HEK293 (cell line): ENCODE data around the gene NYNRIN.

Experiments used
- BCL11B ChIP-seq: fragments of 450-650 bp; formaldehyde crosslinking; IDR thresholded peaks from 2 replicates; pipeline ENCODE4 v1.5.1; 2016; ENCODE audit warnings: low read depth, missing biosample characterization, missing genetic modification characterization
- OSR2 ChIP-seq: fragments of 450-650 bp; formaldehyde crosslinking; IDR thresholded peaks from 2 replicates; pipeline ENCODE4 v1.5.1; 2016; ENCODE audit warnings: missing biosample characterization, missing genetic modification characterization
- RBAK ChIP-seq: fragments of 450-650 bp; formaldehyde crosslinking; IDR thresholded peaks from 2 replicates; pipeline ENCODE4 v1.5.1; 2016; ENCODE audit warnings: missing biosample characterization, missing genetic modification characterization
- YY1 ChIP-seq: fragments of 450-650 bp; formaldehyde crosslinking; IDR thresholded peaks from 2 replicates; pipeline ENCODE4 v1.5.1; 2018; ENCODE audit warnings: missing biosample characterization, missing genetic modification characterization
- ZBTB20 ChIP-seq: fragments of 450-650 bp; formaldehyde crosslinking; IDR thresholded peaks from 2 replicates; pipeline ENCODE4 v1.5.1; 2016; ENCODE audit warnings: missing biosample characterization, missing genetic modification characterization
- ZFHX2 ChIP-seq: fragments of 450-650 bp; formaldehyde crosslinking; conservative IDR thresholded peaks from 2 replicates; pipeline ENCODE4 v1.5.1; 2016; ENCODE audit warnings: missing biosample characterization, missing genetic modification characterization
- ZIC2 ChIP-seq: fragments of 450-650 bp; formaldehyde crosslinking; IDR thresholded peaks from 2 replicates; pipeline ENCODE4 v1.5.1; 2016; ENCODE audit warnings: missing biosample characterization, missing genetic modification characterization
- ZNF19 ChIP-seq: fragments of 450-650 bp; formaldehyde crosslinking; IDR thresholded peaks from 2 replicates; pipeline ENCODE4; 2016; ENCODE audit warnings: missing biosample characterization, missing genetic modification characterization, low read depth
- ZNF23 ChIP-seq: fragments of 450-650 bp; formaldehyde crosslinking; IDR thresholded peaks from 2 replicates; pipeline ENCODE4 v1.5.1; 2016; ENCODE audit warnings: missing biosample characterization, missing genetic modification characterization, borderline replicate concordance
- ZNF248 ChIP-seq: fragments of 450-650 bp; formaldehyde crosslinking; IDR thresholded peaks from 2 replicates; pipeline ENCODE4 v1.5.1; 2017; ENCODE audit warnings: missing biosample characterization, missing genetic modification characterization
- ZNF292 ChIP-seq: fragments of 450-650 bp; formaldehyde crosslinking; IDR thresholded peaks from 2 replicates; pipeline ENCODE4 v1.5.1; 2016; ENCODE audit warnings: low read depth, missing biosample characterization, missing genetic modification characterization, borderline replicate concordance
- ZNF302 ChIP-seq: fragments of 450-650 bp; formaldehyde crosslinking; IDR thresholded peaks from 2 replicates; pipeline ENCODE4 v1.5.1; 2016; ENCODE audit warnings: missing biosample characterization, missing genetic modification characterization, low read depth
- ZNF324 ChIP-seq: fragments of 450-650 bp; formaldehyde crosslinking; IDR thresholded peaks from 2 replicates; pipeline ENCODE4 v1.5.1; 2016; ENCODE audit warnings: missing biosample characterization, missing genetic modification characterization
- ZNF335 ChIP-seq: fragments of 450-650 bp; formaldehyde crosslinking; conservative IDR thresholded peaks from 2 replicates; pipeline ENCODE4 v1.5.1; 2016; ENCODE audit warnings: missing biosample characterization, missing genetic modification characterization
- ZNF391 ChIP-seq: fragments of 450-650 bp; formaldehyde crosslinking; IDR thresholded peaks from 2 replicates; pipeline ENCODE4 v1.5.1; 2016; ENCODE audit warnings: low read depth, missing biosample characterization, missing genetic modification characterization, borderline replicate concordance
- ZNF394 ChIP-seq: fragments of 450-650 bp; formaldehyde crosslinking; IDR thresholded peaks from 2 replicates; pipeline ENCODE4 v1.5.1; 2016; ENCODE audit warnings: missing biosample characterization, missing genetic modification characterization, mild to moderate bottlenecking, moderate library complexity, borderline replicate concordance
- ZNF521 ChIP-seq: fragments of 450-650 bp; formaldehyde crosslinking; IDR thresholded peaks from 2 replicates; pipeline ENCODE4 v1.5.1; 2017; ENCODE audit warnings: missing biosample characterization, mild to moderate bottlenecking, missing genetic modification characterization
- ZNF544 ChIP-seq: fragments of 450-650 bp; formaldehyde crosslinking; IDR thresholded peaks from 2 replicates; pipeline ENCODE4 v1.5.0; 2017; ENCODE audit warnings: missing biosample characterization, missing genetic modification characterization
- ZNF585B ChIP-seq: fragments of 450-650 bp; formaldehyde crosslinking; IDR thresholded peaks from 2 replicates; pipeline ENCODE4 v1.5.1; 2016; ENCODE audit warnings: missing biosample characterization, missing genetic modification characterization
- ZNF596 ChIP-seq: fragments of 450-650 bp; IDR thresholded peaks from 2 replicates; pipeline ENCODE4 v1.5.0; 2018; ENCODE audit warnings: missing biosample characterization, mild to moderate bottlenecking, missing genetic modification characterization, moderate library complexity
- ZNF664 ChIP-seq: fragments of 450-650 bp; formaldehyde crosslinking; IDR thresholded peaks from 2 replicates; pipeline ENCODE4 v1.5.1; 2016; ENCODE audit warnings: missing biosample characterization, missing genetic modification characterization
- ZNF837 ChIP-seq: fragments of 450-650 bp; formaldehyde crosslinking; IDR thresholded peaks from 2 replicates; pipeline ENCODE4 v1.5.1; 2016; ENCODE audit warnings: missing biosample characterization, missing genetic modification characterization
- ZSCAN30 ChIP-seq: fragments of 450-650 bp; IDR thresholded peaks from 2 replicates; pipeline ENCODE4 v1.5.1; 2018; ENCODE audit warnings: missing biosample characterization, mild to moderate bottlenecking, missing genetic modification characterization, moderate library complexity
- TF ChIP-seq, protein P1 (sequence below): fragments of 450-650 bp; formaldehyde crosslinking; IDR thresholded peaks from 2 replicates; pipeline ENCODE4 v1.5.1; 2016; ENCODE audit warnings: missing biosample characterization, missing genetic modification characterization
- TF ChIP-seq, protein P2 (sequence below): fragments of 450-650 bp; formaldehyde crosslinking; IDR thresholded peaks from 2 replicates; pipeline ENCODE4 v1.5.1; 2016; ENCODE audit warnings: missing biosample characterization, missing genetic modification characterization
- TF ChIP-seq, protein P3 (sequence below): fragments of 450-650 bp; formaldehyde crosslinking; IDR thresholded peaks from 2 replicates; pipeline ENCODE4 v1.5.1; 2016; ENCODE audit warnings: missing biosample characterization, missing genetic modification characterization
- TF ChIP-seq, protein P4 (sequence below): fragments of 450-650 bp; formaldehyde crosslinking; conservative IDR thresholded peaks from 2 replicates; pipeline ENCODE4 v1.5.1; 2016; ENCODE audit warnings: low read depth, missing biosample characterization, missing genetic modification characterization
- TF ChIP-seq, protein P5 (sequence below): fragments of 450-650 bp; formaldehyde crosslinking; IDR thresholded peaks from 2 replicates; pipeline ENCODE4 v1.5.1; 2017; ENCODE audit warnings: missing biosample characterization, missing genetic modification characterization
- TF ChIP-seq, protein P6 (sequence below): fragments of 450-650 bp; formaldehyde crosslinking; IDR thresholded peaks from 2 replicates; pipeline ENCODE4 v1.5.1; 2017; ENCODE audit warnings: missing biosample characterization, mild to moderate bottlenecking, missing genetic modification characterization, moderate library complexity

NYNRIN gene

DNA sequence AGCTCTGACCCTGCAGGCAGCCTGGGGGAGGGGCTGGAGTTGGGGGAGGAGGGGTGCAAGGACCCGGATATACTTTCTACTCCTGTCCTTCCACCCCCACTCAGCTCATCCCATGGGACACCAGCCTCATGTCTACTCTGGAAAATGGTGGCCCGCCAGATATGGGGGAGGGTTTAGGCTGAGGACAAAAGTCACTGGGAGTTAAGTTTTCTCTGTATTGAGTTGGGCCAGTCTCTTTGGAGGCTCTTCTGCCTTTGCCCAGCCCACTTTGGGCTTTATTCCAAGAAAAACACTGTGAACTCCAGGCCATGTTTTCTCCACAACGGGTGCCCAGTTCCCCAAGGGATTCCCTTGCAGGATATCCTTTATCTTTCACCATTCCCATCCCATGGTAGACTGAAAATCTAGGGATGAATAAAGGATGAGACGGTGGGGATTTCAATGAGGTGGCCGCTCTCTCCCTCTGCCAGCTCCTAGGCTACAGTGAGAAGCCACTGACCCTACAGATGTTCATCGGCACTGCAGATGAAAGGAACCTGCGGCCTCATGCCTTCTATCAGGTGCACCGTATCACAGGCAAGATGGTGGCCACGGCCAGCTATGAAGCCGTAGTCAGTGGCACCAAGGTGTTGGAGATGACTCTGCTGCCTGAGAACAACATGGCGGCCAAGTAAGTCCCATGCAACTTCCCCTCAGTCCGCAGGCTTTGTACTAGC is 25.9 kb upstream of the NYNRIN start (continued):
- TF ChIP-seq, protein P1, sequence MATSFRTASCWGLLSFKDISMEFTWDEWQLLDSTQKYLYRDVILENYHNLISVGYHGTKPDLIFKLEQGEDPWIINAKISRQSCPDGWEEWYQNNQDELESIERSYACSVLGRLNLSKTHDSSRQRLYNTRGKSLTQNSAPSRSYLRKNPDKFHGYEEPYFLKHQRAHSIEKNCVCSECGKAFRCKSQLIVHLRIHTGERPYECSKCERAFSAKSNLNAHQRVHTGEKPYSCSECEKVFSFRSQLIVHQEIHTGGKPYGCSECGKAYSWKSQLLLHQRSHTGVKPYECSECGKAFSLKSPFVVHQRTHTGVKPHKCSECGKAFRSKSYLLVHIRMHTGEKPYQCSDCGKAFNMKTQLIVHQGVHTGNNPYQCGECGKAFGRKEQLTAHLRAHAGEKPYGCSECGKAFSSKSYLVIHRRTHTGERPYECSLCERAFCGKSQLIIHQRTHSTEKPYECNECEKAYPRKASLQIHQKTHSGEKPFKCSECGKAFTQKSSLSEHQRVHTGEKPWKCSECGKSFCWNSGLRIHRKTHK (tag by site-specific recombination), result no peak
- TF ChIP-seq ZNF394 (no peak), YY1 (tag by site-specific recombination) (no peak), ZFHX2 (tag by site-specific recombination) (no peak), ZNF585B (no peak), ZNF292 (no peak), ZNF302 (tag by site-specific recombination) (no peak), ZNF391 (no peak), RBAK (tag by site-specific recombination) (no peak), ZIC2 (tag by site-specific recombination) (peak; percentile 54), ZNF23 (tag by site-specific recombination) (no peak), ZBTB20 (no peak), ZNF324 (tag by site-specific recombination) (no peak), ZSCAN30 (tag by site-specific recombination) (no peak), ZNF248 (tag by site-specific recombination) (no peak), ZNF521 (tag by site-specific recombination) (no peak), ZNF19 (no peak), BCL11B (tag by site-specific recombination) (no peak), ZNF596 (tag by site-specific recombination) (no peak), ZNF544 (tag by site-specific recombination) (no peak), ZNF335 (no peak), ZNF837 (tag by site-specific recombination) (no peak), ZNF664 (tag by site-specific recombination) (no peak), OSR2 (no peak)
- TF ChIP-seq, protein P2, sequence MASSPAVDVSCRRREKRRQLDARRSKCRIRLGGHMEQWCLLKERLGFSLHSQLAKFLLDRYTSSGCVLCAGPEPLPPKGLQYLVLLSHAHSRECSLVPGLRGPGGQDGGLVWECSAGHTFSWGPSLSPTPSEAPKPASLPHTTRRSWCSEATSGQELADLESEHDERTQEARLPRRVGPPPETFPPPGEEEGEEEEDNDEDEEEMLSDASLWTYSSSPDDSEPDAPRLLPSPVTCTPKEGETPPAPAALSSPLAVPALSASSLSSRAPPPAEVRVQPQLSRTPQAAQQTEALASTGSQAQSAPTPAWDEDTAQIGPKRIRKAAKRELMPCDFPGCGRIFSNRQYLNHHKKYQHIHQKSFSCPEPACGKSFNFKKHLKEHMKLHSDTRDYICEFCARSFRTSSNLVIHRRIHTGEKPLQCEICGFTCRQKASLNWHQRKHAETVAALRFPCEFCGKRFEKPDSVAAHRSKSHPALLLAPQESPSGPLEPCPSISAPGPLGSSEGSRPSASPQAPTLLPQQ (tag by site-specific recombination), result 0 out of 2 replicates have a peak, but pooled peaks have one; percentile 27
- TF ChIP-seq, protein P3, sequence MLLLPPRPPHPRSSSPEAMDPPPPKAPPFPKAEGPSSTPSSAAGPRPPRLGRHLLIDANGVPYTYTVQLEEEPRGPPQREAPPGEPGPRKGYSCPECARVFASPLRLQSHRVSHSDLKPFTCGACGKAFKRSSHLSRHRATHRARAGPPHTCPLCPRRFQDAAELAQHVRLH, result no peak
- TF ChIP-seq, protein P4, sequence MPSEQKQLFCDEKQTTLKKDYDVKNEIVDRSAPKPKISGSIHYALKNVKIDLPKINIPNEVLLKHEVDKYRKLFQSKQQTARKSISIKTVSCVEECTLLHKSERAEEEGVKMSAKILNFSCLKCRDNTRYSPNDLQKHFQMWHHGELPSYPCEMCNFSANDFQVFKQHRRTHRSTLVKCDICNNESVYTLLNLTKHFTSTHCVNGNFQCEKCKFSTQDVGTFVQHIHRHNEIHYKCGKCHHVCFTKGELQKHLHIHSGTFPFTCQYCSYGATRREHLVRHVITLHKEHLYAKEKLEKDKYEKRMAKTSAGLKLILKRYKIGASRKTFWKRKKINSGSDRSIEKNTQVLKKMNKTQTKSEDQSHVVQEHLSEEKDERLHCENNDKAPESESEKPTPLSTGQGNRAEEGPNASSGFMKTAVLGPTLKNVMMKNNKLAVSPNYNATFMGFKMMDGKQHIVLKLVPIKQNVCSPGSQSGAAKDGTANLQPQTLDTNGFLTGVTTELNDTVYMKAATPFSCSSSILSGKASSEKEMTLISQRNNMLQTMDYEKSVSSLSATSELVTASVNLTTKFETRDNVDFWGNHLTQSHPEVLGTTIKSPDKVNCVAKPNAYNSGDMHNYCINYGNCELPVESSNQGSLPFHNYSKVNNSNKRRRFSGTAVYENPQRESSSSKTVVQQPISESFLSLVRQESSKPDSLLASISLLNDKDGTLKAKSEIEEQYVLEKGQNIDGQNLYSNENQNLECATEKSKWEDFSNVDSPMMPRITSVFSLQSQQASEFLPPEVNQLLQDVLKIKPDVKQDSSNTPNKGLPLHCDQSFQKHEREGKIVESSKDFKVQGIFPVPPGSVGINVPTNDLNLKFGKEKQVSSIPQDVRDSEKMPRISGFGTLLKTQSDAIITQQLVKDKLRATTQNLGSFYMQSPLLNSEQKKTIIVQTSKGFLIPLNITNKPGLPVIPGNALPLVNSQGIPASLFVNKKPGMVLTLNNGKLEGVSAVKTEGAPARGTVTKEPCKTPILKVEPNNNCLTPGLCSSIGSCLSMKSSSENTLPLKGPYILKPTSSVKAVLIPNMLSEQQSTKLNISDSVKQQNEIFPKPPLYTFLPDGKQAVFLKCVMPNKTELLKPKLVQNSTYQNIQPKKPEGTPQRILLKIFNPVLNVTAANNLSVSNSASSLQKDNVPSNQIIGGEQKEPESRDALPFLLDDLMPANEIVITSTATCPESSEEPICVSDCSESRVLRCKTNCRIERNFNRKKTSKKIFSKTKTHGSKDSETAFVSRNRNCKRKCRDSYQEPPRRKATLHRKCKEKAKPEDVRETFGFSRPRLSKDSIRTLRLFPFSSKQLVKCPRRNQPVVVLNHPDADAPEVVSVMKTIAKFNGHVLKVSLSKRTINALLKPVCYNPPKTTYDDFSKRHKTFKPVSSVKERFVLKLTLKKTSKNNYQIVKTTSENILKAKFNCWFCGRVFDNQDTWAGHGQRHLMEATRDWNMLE (tag by site-specific recombination), result no peak
- TF ChIP-seq, protein P5, sequence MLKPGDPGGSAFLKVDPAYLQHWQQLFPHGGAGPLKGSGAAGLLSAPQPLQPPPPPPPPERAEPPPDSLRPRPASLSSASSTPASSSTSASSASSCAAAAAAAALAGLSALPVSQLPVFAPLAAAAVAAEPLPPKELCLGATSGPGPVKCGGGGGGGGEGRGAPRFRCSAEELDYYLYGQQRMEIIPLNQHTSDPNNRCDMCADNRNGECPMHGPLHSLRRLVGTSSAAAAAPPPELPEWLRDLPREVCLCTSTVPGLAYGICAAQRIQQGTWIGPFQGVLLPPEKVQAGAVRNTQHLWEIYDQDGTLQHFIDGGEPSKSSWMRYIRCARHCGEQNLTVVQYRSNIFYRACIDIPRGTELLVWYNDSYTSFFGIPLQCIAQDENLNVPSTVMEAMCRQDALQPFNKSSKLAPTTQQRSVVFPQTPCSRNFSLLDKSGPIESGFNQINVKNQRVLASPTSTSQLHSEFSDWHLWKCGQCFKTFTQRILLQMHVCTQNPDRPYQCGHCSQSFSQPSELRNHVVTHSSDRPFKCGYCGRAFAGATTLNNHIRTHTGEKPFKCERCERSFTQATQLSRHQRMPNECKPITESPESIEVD (tag by site-specific recombination), result no peak
- TF ChIP-seq, protein P6, sequence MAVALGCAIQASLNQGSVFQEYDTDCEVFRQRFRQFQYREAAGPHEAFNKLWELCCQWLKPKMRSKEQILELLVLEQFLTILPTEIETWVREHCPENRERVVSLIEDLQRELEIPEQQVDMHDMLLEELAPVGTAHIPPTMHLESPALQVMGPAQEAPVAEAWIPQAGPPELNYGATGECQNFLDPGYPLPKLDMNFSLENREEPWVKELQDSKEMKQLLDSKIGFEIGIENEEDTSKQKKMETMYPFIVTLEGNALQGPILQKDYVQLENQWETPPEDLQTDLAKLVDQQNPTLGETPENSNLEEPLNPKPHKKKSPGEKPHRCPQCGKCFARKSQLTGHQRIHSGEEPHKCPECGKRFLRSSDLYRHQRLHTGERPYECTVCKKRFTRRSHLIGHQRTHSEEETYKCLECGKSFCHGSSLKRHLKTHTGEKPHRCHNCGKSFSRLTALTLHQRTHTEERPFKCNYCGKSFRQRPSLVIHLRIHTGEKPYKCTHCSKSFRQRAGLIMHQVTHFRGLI, result peak; percentile 52; the same call in 1 of the 2 replicates
